Upper lobe of left lung (tissue), 6 donors: ENCODE data around the gene KCNH3. TPM values are rescaled to one million over a fixed set of nuclear protein-coding genes. Genes with fewer than 3 reads are reported as not detected.

Source experiments
- ATAC-seq, 2 donors: fragments of 200-7000 bp; cut with Tn5 transposase; one replicate each; pipeline ENCODE4 v1.9.1; 2022; ENCODE audit warnings: mild to moderate bottlenecking in 2 of 2, moderate library complexity in 2 of 2; ENCODE audit not compliant: low FRiP score in 2 of 2
- DNase-seq, 2 donors: peaks; one replicate each; pipeline ENCODE4 v3.0.0-alpha.2; 2019 to 2020
- H3K27ac ChIP-seq, 4 donors: fragments of 200-600 bp; sonication (generic); one replicate each; pipeline ENCODE4 v1.5.1; 2016 to 2019
- H3K27me3 ChIP-seq, 4 donors: fragments of 200-600 bp; sonication (generic); one replicate each; pipeline ENCODE4 v1.5.1; 2017 to 2019
- H3K36me3 ChIP-seq, 4 donors: fragments of 200-600 bp; sonication (generic); one replicate each; pipeline ENCODE4 v1.5.1; 2016 to 2019
- H3K4me1 ChIP-seq, 4 donors: fragments of 200-600 bp; sonication (generic); one replicate each; pipeline ENCODE4 v1.5.1; 2018 to 2019
- H3K4me3 ChIP-seq, 4 donors: fragments of 200-600 bp; sonication (generic); one replicate each; pipeline ENCODE4 v1.5.1; 2017 to 2019; ENCODE audit warnings: mild to moderate bottlenecking in 2 of 4, moderate library complexity in 1 of 4
- H3K9me3 ChIP-seq, 4 donors: fragments of 200-600 bp; sonication (generic); one replicate each; pipeline ENCODE4 v1.5.1; 2018 to 2019
- EP300 ChIP-seq, 4 donors: sonication (generic); formaldehyde crosslinking; IDR thresholded peaks; one replicate each; pipeline ENCODE4 v1.5.1; 2017; ENCODE audit warnings: antibody characterized with exemption in 4 of 4, control low read depth in 2 of 4
- POLR2A ChIP-seq, 4 donors: fragments of 450-650 bp; IDR thresholded peaks; one replicate each; pipeline ENCODE4 v1.5.1; 2016 to 2017; ENCODE audit warnings: antibody characterized with exemption in 4 of 4, mild to moderate bottlenecking in 2 of 4
- POLR2AphosphoS5 ChIP-seq, 2 donors: sonication (generic); formaldehyde crosslinking; IDR thresholded peaks; one replicate each; pipeline ENCODE4 v1.5.1; 2017; ENCODE audit warnings: antibody characterized with exemption in 2 of 2
- WGBS, 2 donors: methylation state at CpG; one replicate each; pipeline ENCODE4 v1.1.5; 2017 to 2018; 5-methylcytosine and 5-hydroxymethylcytosine counted together
- total RNA-seq, 6 donors: library from RNA; depleted of rRNA in 4 of 6; stranded (reverse); fragments of >200 nt in 4 of 6; gene quantifications; one replicate each; pipeline versions ENCODE4 v1.1.0 to v1.2.1, GENCODE V29; 2016 to 2021
- TF ChIP-seq, protein P1 (sequence below), 6 experiments: fragments of 450-650 bp in 4 of 6; fragments of 200-600 bp in 2 of 6; sonication (generic) in 2 of 6; IDR thresholded peaks; one replicate each; pipeline ENCODE4 v1.5.1; 2016 to 2019; ENCODE audit warnings: antibody characterized with exemption in 6 of 6
- donor health status: DM: no; HTN: no; CAD: no; lungs with moderate emphysema.
- donor health status: DM: no; HTN: yes; CAD: no; lungs with severe emphysema.

Gene KCNH3
- total RNA-seq, 6 donors from 2014 or later, result 0.37 to 19.9 (median 2.5) TPM

DNA sequence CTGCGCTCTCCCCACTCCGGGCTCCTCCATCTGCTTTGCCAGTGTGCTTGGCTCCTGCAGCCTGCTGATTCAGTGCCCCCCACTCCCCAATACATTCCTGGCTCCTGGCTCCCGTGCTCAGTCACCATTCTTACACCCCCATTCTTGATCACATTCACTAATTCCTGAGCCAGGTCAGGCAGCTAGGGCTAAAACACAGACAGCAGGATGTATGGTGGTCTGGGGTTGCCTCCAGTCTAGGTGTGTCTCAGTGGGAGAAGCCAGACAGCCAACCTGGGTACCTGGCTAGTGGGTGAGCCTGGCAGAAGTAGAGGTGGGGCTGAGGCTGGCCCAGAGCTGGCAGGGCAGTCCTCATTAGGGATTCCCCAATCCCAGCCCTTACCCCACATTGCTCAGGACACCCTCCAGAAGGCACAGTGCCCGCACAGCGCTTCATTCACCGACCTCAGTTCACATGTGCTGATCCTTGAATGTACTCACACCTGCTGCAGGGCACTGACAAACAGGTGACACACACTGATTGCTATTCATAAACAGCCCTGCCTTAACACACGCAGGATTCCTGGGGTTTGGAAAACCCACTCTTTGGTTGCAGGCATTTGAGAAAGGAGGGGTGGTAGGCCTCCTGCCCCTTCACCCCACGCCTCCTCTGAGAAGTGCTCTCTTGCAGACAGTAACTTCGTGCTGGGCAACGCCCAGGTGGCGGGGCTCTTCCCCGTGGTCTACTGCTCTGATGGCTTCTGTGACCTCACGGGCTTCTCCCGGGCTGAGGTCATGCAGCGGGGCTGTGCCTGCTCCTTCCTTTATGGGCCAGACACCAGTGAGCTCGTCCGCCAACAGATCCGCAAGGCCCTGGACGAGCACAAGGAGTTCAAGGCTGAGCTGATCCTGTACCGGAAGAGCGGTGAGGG, 1.7 kb downstream of the KCNH3 start:
- WGBS, 2 donors, result 80 to 84% methylated on average over 10 to 21 of the region's 21 CpGs
- no peak for ATAC-seq
- H3K27me3 ChIP-seq, result peaks cover 0 to 29% (median 17%) of the 10 kb centered on the region in 4 donors
- H3K4me1 ChIP-seq, result peaks cover 23 to 31% (median 25%) of the 10 kb centered on the region in 4 donors
- no peaks in the 10 kb centered on the region for H3K9me3 ChIP-seq
- no peak for DNase-seq
- no peak overlapping the region for H3K4me3 ChIP-seq
- TF ChIP-seq POLR2A (IDR thresholded peaks at IDR 0.05) (no peak), POLR2AphosphoS5 (IDR thresholded peaks at IDR 0.05) (no peak), EP300 (IDR thresholded peaks at IDR 0.05) (no peak)
- TF ChIP-seq, protein P1, sequence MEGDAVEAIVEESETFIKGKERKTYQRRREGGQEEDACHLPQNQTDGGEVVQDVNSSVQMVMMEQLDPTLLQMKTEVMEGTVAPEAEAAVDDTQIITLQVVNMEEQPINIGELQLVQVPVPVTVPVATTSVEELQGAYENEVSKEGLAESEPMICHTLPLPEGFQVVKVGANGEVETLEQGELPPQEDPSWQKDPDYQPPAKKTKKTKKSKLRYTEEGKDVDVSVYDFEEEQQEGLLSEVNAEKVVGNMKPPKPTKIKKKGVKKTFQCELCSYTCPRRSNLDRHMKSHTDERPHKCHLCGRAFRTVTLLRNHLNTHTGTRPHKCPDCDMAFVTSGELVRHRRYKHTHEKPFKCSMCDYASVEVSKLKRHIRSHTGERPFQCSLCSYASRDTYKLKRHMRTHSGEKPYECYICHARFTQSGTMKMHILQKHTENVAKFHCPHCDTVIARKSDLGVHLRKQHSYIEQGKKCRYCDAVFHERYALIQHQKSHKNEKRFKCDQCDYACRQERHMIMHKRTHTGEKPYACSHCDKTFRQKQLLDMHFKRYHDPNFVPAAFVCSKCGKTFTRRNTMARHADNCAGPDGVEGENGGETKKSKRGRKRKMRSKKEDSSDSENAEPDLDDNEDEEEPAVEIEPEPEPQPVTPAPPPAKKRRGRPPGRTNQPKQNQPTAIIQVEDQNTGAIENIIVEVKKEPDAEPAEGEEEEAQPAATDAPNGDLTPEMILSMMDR (IDR thresholded peaks at IDR 0.05), result no peak
- no peaks in the 10 kb centered on the region for H3K36me3 ChIP-seq
- H3K27ac ChIP-seq, result no peak overlapping the region

DNA sequence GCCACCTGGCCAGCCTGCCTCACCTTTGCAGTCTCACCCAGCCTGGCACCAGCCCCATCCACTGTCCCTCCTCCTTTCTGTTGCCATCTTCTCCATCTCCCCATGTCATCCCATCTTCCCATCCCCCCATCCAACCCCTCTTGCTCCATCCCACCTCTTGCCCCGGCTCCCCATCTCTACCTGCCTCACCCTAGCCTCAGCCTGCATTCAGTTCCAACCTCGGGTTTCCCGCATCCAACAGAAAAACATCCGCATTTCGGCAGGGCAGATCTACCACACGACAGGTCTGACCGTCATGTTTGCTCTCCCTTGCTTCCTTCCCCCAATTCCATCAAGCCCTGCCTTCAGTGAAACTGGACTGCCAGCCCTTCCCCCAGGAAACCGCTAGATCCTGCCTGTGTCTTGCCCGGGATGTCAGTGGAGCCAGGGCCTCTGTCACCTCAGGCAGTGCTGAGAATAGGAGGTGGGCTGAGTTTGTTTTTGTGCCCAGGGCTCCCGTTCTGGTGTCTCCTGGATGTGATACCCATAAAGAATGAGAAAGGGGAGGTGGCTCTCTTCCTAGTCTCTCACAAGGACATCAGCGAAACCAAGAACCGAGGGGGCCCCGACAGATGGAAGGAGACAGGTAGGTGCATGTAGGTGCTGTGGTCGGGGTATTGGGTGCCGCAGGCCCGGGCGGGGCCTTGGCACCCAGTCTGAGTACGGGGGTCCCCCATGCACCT, 2.5 kb downstream of the KCNH3 start:
- no peak for TF ChIP-seq EP300 (IDR thresholded peaks at IDR 0.05)
- ATAC-seq (no peak), DNase-seq (no peak)
- no peaks in the 10 kb centered on the region for H3K9me3 ChIP-seq
- H3K27ac ChIP-seq, result no peak overlapping the region
- H3K4me3 ChIP-seq, result no peak overlapping the region
- H3K27me3 ChIP-seq, result peaks cover 0 to 29% (median 17%) of the 10 kb centered on the region in 4 donors
- H3K4me1 ChIP-seq, result peaks cover 18 to 27% (median 22%) of the 10 kb centered on the region in 4 donors
- WGBS, 2 donors, result 85 to 86% methylated on average over 18 of the region's 18 CpGs
- no peaks in the 10 kb centered on the region for H3K36me3 ChIP-seq

- Histone ChIP-seq H3K4me3 (no peak overlapping the region), H3K4me1 (peaks cover 17 to 27% (median 22%) of the 10 kb centered on the region in 4 donors), H3K27ac (no peak overlapping the region), H3K27me3 (peaks cover 0 to 25% (median 17%) of the 10 kb centered on the region in 4 donors), H3K9me3 (no peaks in the 10 kb centered on the region), H3K36me3 (no peaks in the 10 kb centered on the region)
- ATAC-seq (no peak), DNase-seq (no peak)
- WGBS, 2 donors, result 81 to 84% methylated on average over 7 of the region's 7 CpGs
- TF ChIP-seq, protein P1 (IDR thresholded peaks at IDR 0.05), result no peak
- TF ChIP-seq EP300 (IDR thresholded peaks at IDR 0.05) (no peak), POLR2AphosphoS5 (IDR thresholded peaks at IDR 0.05) (no peak), POLR2A (IDR thresholded peaks at IDR 0.05) (no peak)
Observed at GRCh38 chr12:49541911-49542505, 3.2 kb downstream of the KCNH3 start.

GRCh38 chr12:49542592-49543160, 3.8 kb downstream of the KCNH3 start:
- Histone ChIP-seq H3K27ac (no peak overlapping the region), H3K27me3 (peaks cover 0 to 21% (median 16%) of the 10 kb centered on the region in 4 donors), H3K9me3 (no peaks in the 10 kb centered on the region), H3K4me3 (no peak overlapping the region), H3K4me1 (peaks cover 12 to 22% (median 18%) of the 10 kb centered on the region in 4 donors), H3K36me3 (no peaks in the 10 kb centered on the region)
- WGBS, 2 donors, result 92 to 94% methylated on average over 7 to 15 of the region's 15 CpGs
- DNase-seq (peak in 1 of 2 donors; percentile 10), ATAC-seq (no peak)
- TF ChIP-seq, protein P1 (IDR thresholded peaks at IDR 0.05), result no peak
- TF ChIP-seq EP300 (IDR thresholded peaks at IDR 0.05) (no peak), POLR2A (IDR thresholded peaks at IDR 0.05) (no peak), POLR2AphosphoS5 (IDR thresholded peaks at IDR 0.05) (no peak)
